Breast epithelium (tissue), 4 donors: ENCODE data around the gene SFXN1. TPM values are rescaled to one million over a fixed set of nuclear protein-coding genes. Genes with fewer than 3 reads are reported as not detected.

ENCODE experiments used
- DNase-seq, 2 donors: peaks; one replicate each; pipeline ENCODE4 v3.0.0-alpha.2; 2019; ENCODE audit warnings: low spot score in 2 of 2
- H3K27ac ChIP-seq, 2 donors: fragments of 200-600 bp; sonication (generic) in 1 of 2; one replicate each; pipeline ENCODE4 v1.5.1; 2016 to 2019; ENCODE audit warnings: mild to moderate bottlenecking in 1 of 2
- H3K27me3 ChIP-seq, 2 donors: fragments of 200-600 bp; sonication (generic) in 1 of 2; one replicate each; pipeline versions ENCODE4 v1.5.1 to v1.6.0; 2017 to 2019; ENCODE audit warnings: control low read depth in 1 of 2, mild to moderate bottlenecking in 1 of 2
- H3K36me3 ChIP-seq: fragments of 200-600 bp; one replicate; pipeline ENCODE4 v1.5.1; 2019
- H3K4me1 ChIP-seq, 2 donors: fragments of 200-600 bp; sonication (generic); one replicate each; pipeline ENCODE4 v1.5.1; 2016 to 2019; ENCODE audit warnings: control low read depth in 1 of 2
- H3K4me3 ChIP-seq, 3 donors: fragments of 200-600 bp; sonication (generic); 1 replicate in 2 of 3; 2 replicates in 1 of 3; pipeline ENCODE4 v1.5.1; 2016 to 2019; ENCODE audit warnings: mild to moderate bottlenecking in 3 of 3, moderate library complexity in 2 of 3
- H3K9me3 ChIP-seq, 2 donors: fragments of 200-600 bp; sonication (generic) in 1 of 2; one replicate each; pipeline ENCODE4 v1.5.1; 2016 to 2019; ENCODE audit warnings: control low read depth in 1 of 2
- POLR2A ChIP-seq: fragments of 450-650 bp; IDR thresholded peaks from one replicate; pipeline ENCODE4 v1.6.1; 2016; ENCODE audit warnings: antibody characterized with exemption, mild to moderate bottlenecking, moderate library complexity
- POLR2AphosphoS5 ChIP-seq, 3 donors: sonication (generic); formaldehyde crosslinking; IDR thresholded peaks; one replicate each; pipeline ENCODE4 v1.6.1; 2017; ENCODE audit warnings: antibody characterized with exemption in 3 of 3
- intact Hi-C: fragments of 100-400 bp; cut with DNase I; formaldehyde crosslinking; loops from one replicate; pipeline ENCODE4 v1.15.1; 2023; ENCODE audit warnings: low total_unique reads
- total RNA-seq, 3 donors: library from RNA; depleted of rRNA; stranded (reverse); fragments of >200 nt; gene quantifications; one replicate each; pipeline ENCODE4 v1.1.0, GENCODE V29; 2016
- TF ChIP-seq, protein P1 (sequence below), 3 donors: fragments of 450-650 bp; IDR thresholded peaks; one replicate each; pipeline ENCODE4 v1.5.1; 2016 to 2017; ENCODE audit warnings: antibody characterized with exemption in 3 of 3, mild to moderate bottlenecking in 3 of 3, moderate library complexity in 3 of 3

The SFXN1 gene
- total RNA-seq, 3 donors from 2014 or later, result 16.6 to 30.5 (median 20.9) TPM

GRCh38 chr5:175513297-175513696 is 34.9 kb downstream of the SFXN1 start:
- no peak overlapping the region for H3K4me3 ChIP-seq
- no peaks in the 10 kb centered on the region for H3K9me3 ChIP-seq
- H3K27me3 ChIP-seq, result no peaks in the 10 kb centered on the region
- H3K27ac ChIP-seq, result no peak overlapping the region
- TF ChIP-seq POLR2A (no peak), POLR2AphosphoS5 (IDR thresholded peaks at IDR 0.05) (no peak)
- TF ChIP-seq, protein P1, sequence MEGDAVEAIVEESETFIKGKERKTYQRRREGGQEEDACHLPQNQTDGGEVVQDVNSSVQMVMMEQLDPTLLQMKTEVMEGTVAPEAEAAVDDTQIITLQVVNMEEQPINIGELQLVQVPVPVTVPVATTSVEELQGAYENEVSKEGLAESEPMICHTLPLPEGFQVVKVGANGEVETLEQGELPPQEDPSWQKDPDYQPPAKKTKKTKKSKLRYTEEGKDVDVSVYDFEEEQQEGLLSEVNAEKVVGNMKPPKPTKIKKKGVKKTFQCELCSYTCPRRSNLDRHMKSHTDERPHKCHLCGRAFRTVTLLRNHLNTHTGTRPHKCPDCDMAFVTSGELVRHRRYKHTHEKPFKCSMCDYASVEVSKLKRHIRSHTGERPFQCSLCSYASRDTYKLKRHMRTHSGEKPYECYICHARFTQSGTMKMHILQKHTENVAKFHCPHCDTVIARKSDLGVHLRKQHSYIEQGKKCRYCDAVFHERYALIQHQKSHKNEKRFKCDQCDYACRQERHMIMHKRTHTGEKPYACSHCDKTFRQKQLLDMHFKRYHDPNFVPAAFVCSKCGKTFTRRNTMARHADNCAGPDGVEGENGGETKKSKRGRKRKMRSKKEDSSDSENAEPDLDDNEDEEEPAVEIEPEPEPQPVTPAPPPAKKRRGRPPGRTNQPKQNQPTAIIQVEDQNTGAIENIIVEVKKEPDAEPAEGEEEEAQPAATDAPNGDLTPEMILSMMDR (IDR thresholded peaks at IDR 0.05), result no peak
- intact Hi-C loops, result no loop called here
- DNase-seq, result no peak
- H3K4me1 ChIP-seq, result no peaks in the 10 kb centered on the region
- H3K36me3 ChIP-seq, result no peaks in the 10 kb centered on the region

DNA sequence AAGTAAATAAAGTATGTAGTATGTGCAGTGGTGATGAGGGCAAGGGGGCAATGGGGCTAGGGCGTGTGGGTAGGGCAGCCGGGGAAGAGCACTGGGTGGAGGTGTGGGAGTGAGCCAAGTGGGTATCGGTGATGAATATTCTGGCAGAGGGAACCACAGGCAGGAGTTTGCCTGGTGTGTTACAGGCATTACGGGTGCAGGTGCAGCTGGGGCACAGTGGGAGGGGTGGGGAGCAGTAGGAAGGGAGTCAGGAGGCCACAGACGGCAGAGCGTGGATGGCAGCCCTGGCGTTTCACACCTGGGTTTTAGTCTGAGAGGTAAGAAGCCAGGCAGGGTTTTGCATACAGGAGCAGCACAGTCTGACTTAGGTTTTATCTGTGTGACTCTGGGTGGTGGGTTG is 35.4 kb downstream of the SFXN1 start:
- Histone ChIP-seq H3K4me3 (no peak overlapping the region), H3K36me3 (no peaks in the 10 kb centered on the region), H3K9me3 (no peaks in the 10 kb centered on the region), H3K4me1 (no peaks in the 10 kb centered on the region), H3K27me3 (no peaks in the 10 kb centered on the region), H3K27ac (no peak overlapping the region)
- intact Hi-C loops, result no loop called here
- TF ChIP-seq, protein P1 (IDR thresholded peaks at IDR 0.05), result no peak
- TF ChIP-seq POLR2AphosphoS5 (IDR thresholded peaks at IDR 0.05) (no peak), POLR2A (no peak)
- DNase-seq, result no peak

DNA sequence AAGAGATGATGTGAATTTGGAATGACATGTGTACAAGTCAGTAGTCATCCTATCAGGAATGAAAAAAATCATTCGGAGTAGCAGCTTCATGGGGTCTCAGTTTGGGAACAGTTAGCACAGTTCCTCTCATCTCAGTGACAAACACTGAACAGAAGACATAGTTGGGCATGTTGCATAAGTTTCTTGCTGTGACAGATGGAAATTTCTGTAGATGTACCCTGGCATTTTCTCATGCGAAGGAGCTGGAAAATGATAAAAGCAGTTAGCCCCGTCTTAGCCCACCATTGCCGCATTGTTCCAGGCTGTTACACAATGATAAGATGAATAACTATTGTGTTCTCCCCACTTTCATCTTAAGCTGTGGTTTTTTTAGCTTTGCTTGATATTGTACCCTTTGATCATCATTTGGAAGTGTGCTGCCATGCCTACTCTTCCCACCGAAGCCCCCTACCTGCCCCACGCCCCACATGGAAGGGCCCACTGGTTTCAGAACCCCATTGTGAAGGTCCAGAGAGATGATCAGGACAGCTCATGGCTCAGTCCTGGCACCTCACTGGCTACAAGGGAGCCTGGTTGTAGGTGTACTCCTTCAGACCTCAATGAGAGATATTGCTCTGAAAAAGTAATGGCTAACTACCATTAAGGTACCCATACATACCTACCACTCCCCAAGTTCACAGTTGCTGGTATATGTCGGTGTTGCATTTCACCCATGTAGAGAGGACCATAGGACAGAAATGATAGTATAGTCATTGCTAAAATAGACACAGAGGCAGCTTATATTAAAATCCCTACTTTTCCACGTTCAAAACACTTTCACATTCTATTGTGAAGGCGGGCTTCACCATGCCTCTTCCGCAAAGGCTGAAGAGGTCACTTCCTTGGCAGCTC is 38.8 kb downstream of the SFXN1 start:
- Histone ChIP-seq H3K27me3 (no peaks in the 10 kb centered on the region), H3K27ac (no peak overlapping the region), H3K9me3 (no peaks in the 10 kb centered on the region), H3K4me1 (no peaks in the 10 kb centered on the region), H3K4me3 (no peak overlapping the region), H3K36me3 (peaks cover 4% of the 10 kb centered on the region)
- no peak for TF ChIP-seq POLR2AphosphoS5 (IDR thresholded peaks at IDR 0.05)
- TF ChIP-seq, protein P1 (IDR thresholded peaks at IDR 0.05), result no peak
- no peak for TF ChIP-seq POLR2A
- no peak for DNase-seq
- intact Hi-C loops, result no loop called here

- Histone ChIP-seq H3K4me1 (no peaks in the 10 kb centered on the region), H3K4me3 (no peak overlapping the region), H3K27me3 (no peaks in the 10 kb centered on the region), H3K9me3 (no peaks in the 10 kb centered on the region), H3K27ac (no peak overlapping the region), H3K36me3 (peaks cover 4% of the 10 kb centered on the region)
- intact Hi-C loops, result no loop called here
- TF ChIP-seq, protein P1 (IDR thresholded peaks at IDR 0.05), result no peak
- TF ChIP-seq POLR2AphosphoS5 (IDR thresholded peaks at IDR 0.05) (no peak), POLR2A (no peak)
- DNase-seq, result no peak
Measured at GRCh38 chr5:175517824-175518450, 39.6 kb downstream of the SFXN1 start.

DNA sequence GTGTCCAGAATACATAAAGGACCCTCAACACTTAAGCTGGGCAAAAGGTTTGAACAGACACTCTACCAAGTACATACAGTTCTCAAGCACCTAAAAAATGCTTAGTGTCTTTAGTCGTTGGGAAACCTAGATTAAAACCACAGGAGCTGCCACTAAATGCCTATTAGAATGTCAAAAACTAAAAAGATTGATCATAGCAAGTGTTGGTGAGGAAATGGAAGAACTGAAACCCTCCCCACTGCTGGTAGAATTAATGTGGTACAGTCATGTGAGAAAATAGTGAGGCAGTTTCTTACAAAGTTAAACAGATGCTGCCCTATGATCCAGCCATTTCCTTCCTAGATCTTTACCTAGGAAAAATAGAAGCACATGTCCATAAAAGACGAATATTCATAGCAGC is 40.6 kb downstream of the SFXN1 start:
- TF ChIP-seq, protein P1 (IDR thresholded peaks at IDR 0.05), result no peak
- TF ChIP-seq POLR2AphosphoS5 (IDR thresholded peaks at IDR 0.05), result no peak
- TF ChIP-seq POLR2A, result no peak
- intact Hi-C loops, result no loop called here
- Histone ChIP-seq H3K4me1 (no peaks in the 10 kb centered on the region), H3K27ac (no peak overlapping the region), H3K36me3 (peaks cover 4% of the 10 kb centered on the region), H3K9me3 (no peaks in the 10 kb centered on the region), H3K27me3 (no peaks in the 10 kb centered on the region), H3K4me3 (no peak overlapping the region)
- no peak for DNase-seq
